DND-41 (cell line): ENCODE measurements around the gene SENP1.
"Not testable (repeated sequence)": the region's sequence is repeated elsewhere in the genome, so short reads cannot be mapped to it uniquely, and the experiment has no call there.

Source experiments
- ATAC-seq: fragments of 200-7000 bp; cut with Tn5 transposase; 3 replicates; pipeline ENCODE4 v1.9.1; 2021; ENCODE audit warnings: low read depth; ENCODE audit not compliant: insufficient read depth
- DNase-seq: peaks from one replicate; pipeline ENCODE4 v3.0.0-alpha.2; 2020
- H2AFZ ChIP-seq: 2 replicates; pipeline ENCODE4 v1.6.0; 2012; ENCODE audit warnings: low read depth, low read length
- H3K27ac ChIP-seq: 2 replicates; pipeline ENCODE4 v1.5.1; 2012; ENCODE audit warnings: low read length, inconsistent platforms
- H3K27me3 ChIP-seq: fragments of 200-600 bp; sonication (generic); 2 replicates; pipeline ENCODE4 v1.6.0; 2012; ENCODE audit warnings: low read length, mild to moderate bottlenecking, inconsistent platforms; ENCODE audit not compliant: insufficient read depth, poor library complexity
- H3K36me3 ChIP-seq: 2 replicates; pipeline ENCODE4 v1.5.1; 2012; ENCODE audit warnings: low read length, inconsistent platforms; ENCODE audit not compliant: insufficient read depth
- H3K4me1 ChIP-seq: 2 replicates; pipeline ENCODE4 v1.5.1; 2012; ENCODE audit warnings: mild to moderate bottlenecking, low read length; ENCODE audit not compliant: insufficient read depth
- H3K4me2 ChIP-seq: 2 replicates; pipeline ENCODE4 v1.6.0; 2012; ENCODE audit warnings: mild to moderate bottlenecking, moderate library complexity, low read length, inconsistent platforms; ENCODE audit not compliant: insufficient read depth
- H3K4me3 ChIP-seq, 2 experiments: fragments of 200-600 bp in 1 of 2; shearing (Covaris generic) in 1 of 2; 2 replicates each; pipeline ENCODE4 v1.5.1; 2012 to 2016; ENCODE audit warnings: inconsistent platforms in 2 of 2, low read length in 2 of 2, mild to moderate bottlenecking in 2 of 2, low read depth in 1 of 2, moderate library complexity in 1 of 2
- H3K79me2 ChIP-seq: 2 replicates; pipeline ENCODE4 v1.6.0; 2012; ENCODE audit warnings: low read length, inconsistent platforms; ENCODE audit not compliant: insufficient read depth
- H3K9ac ChIP-seq: 2 replicates; pipeline ENCODE4 v1.6.0; 2012; ENCODE audit warnings: low read depth, mild to moderate bottlenecking, inconsistent platforms, low read length, moderate library complexity
- H3K9me3 ChIP-seq: 2 replicates; pipeline ENCODE4 v1.5.1; 2012; ENCODE audit warnings: low read length, moderate library complexity, mild to moderate bottlenecking, inconsistent platforms; ENCODE audit not compliant: insufficient read depth, severe bottlenecking
- H4K20me1 ChIP-seq: 2 replicates; pipeline ENCODE4 v1.6.0; 2012; ENCODE audit warnings: low read length; ENCODE audit not compliant: insufficient read depth
- CTCF ChIP-seq: IDR thresholded peaks from 2 replicates; pipeline ENCODE4 v1.5.1; 2012; ENCODE audit warnings: borderline replicate concordance, low read length, moderate library complexity, mild to moderate bottlenecking; ENCODE audit not compliant: poor library complexity, severe bottlenecking; ENCODE audit errors: extremely low read depth
- EZH2 ChIP-seq: IDR thresholded peaks from 3 replicates; pipeline ENCODE4 v1.6.1; 2012; ENCODE audit warnings: borderline replicate concordance, low read depth, mild to moderate bottlenecking, moderate library complexity, low read length, inconsistent platforms; ENCODE audit not compliant: severe bottlenecking

The SENP1 gene

GRCh38 chr12:48126953-48127630 is 21.2 kb upstream of the SENP1 start:
- Histone ChIP-seq H3K4me3 (no peak overlapping the region), H3K27me3 (no peaks in the 10 kb centered on the region), H3K9me3 (no peaks in the 10 kb centered on the region), H3K9ac (no peak overlapping the region), H4K20me1 (no peaks in the 10 kb centered on the region; the same call in 1 of the 2 replicates), H2AFZ (no peak overlapping the region), H3K4me1 (no peaks in the 10 kb centered on the region), H3K36me3 (peaks cover 24% of the 10 kb centered on the region), H3K4me2 (no peak overlapping the region), H3K79me2 (no peaks in the 10 kb centered on the region), H3K27ac (no peak overlapping the region)
- TF ChIP-seq EZH2 (no peak), CTCF (no peak)
- no peak for ATAC-seq
- no peak for DNase-seq

GRCh38 chr12:48125985-48126384 is 20.1 kb upstream of the SENP1 start:
- DNase-seq (no peak), ATAC-seq (no peak)
- Histone ChIP-seq H3K27ac (no peak overlapping the region), H2AFZ (no peak overlapping the region), H3K4me3 (no peak overlapping the region), H4K20me1 (no peaks in the 10 kb centered on the region; the same call in 1 of the 2 replicates), H3K79me2 (no peaks in the 10 kb centered on the region), H3K36me3 (peaks cover 15% of the 10 kb centered on the region; the same call in 1 of the 2 replicates), H3K4me1 (no peaks in the 10 kb centered on the region), H3K27me3 (no peaks in the 10 kb centered on the region), H3K4me2 (no peak overlapping the region), H3K9me3 (no peaks in the 10 kb centered on the region), H3K9ac (no peak overlapping the region)
- TF ChIP-seq EZH2, result no peak
- no peak for TF ChIP-seq CTCF

- not testable (repeated sequence) for H3K4me3 ChIP-seq, H3K9me3 ChIP-seq, H2AFZ ChIP-seq, H3K27me3 ChIP-seq, H4K20me1 ChIP-seq, H3K9ac ChIP-seq, H3K27ac ChIP-seq, H3K4me2 ChIP-seq, DNase-seq, ATAC-seq, H3K79me2 ChIP-seq, H3K4me1 ChIP-seq
- H3K36me3 ChIP-seq, result peaks cover 15% of the 10 kb centered on the region; the same call in 1 of the 2 replicates
These were observed 19.7 kb upstream of the SENP1 start for GRCh38 chr12:48125542-48125941.

GRCh38 chr12:48123169-48123568 is 17.3 kb upstream of the SENP1 start:
- Histone ChIP-seq H3K79me2 (no peaks in the 10 kb centered on the region), H3K27me3 (no peaks in the 10 kb centered on the region), H2AFZ (no peak overlapping the region), H3K4me3 (no peak overlapping the region), H3K9me3 (no peaks in the 10 kb centered on the region), H4K20me1 (no peaks in the 10 kb centered on the region), H3K36me3 (peaks cover 4% of the 10 kb centered on the region; the same call in 1 of the 2 replicates), H3K9ac (no peak overlapping the region), H3K4me1 (peaks cover 21% of the 10 kb centered on the region), H3K27ac (no peak overlapping the region), H3K4me2 (no peak overlapping the region)
- ATAC-seq, result no peak
- DNase-seq, result no peak
- TF ChIP-seq CTCF (no peak), EZH2 (no peak)
